A549 (cell line): Measurements from ENCODE around the gene PXYLP1.

ENCODE experiments used
- CHD2 ChIP-seq: fragments of 150-350 bp; IDR thresholded peaks from 2 replicates; pipeline ENCODE4 v1.6.1; 2014; ENCODE audit warnings: low read length; ENCODE audit not compliant: partially characterized antibody
- EHMT2 ChIP-seq: fragments of 200-600 bp; sonication (generic); IDR thresholded peaks from 2 replicates; pipeline ENCODE4 v1.6.1; 2016; ENCODE audit warnings: antibody characterized with exemption, low read depth, mild to moderate bottlenecking, moderate library complexity
- PHF8 ChIP-seq: fragments of 200-600 bp; sonication (generic); IDR thresholded peaks from 2 replicates; pipeline ENCODE4 v1.6.1; 2016; ENCODE audit warnings: low read depth, mild to moderate bottlenecking, antibody characterized with exemption, moderate library complexity, borderline replicate concordance
- POLR2A ChIP-seq: IDR thresholded peaks from 2 replicates; pipeline ENCODE4 v1.6.1; 2012; ENCODE audit warnings: mild to moderate bottlenecking, low read length
- TF ChIP-seq, protein P1 (sequence below): fragments of >200 bp; sonication (Bioruptor Twin); formaldehyde crosslinking; IDR thresholded peaks from 3 replicates; pipeline ENCODE4 v1.5.1; 2016

DNA sequence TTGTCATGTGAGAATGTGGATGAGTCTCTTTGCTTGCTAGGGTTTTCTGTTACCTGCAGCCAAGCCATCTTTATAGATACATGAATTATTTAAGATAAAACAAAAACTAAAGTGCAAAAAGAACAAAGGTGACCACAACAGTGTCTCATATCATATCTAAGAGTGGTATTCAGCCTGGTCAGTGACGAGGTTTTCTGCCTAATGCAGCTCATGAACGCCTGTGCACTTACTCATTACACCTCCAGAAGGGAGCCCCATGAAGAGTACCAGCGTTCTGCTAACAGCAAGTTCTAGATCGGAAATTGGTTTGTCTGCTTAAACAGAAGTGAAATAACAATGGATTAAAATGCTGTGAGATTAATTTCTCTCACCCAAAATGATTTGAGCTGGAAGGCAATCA, 19.2 kb downstream of the PXYLP1 start:
- TF ChIP-seq CHD2: no peak
- TF ChIP-seq, protein P1, sequence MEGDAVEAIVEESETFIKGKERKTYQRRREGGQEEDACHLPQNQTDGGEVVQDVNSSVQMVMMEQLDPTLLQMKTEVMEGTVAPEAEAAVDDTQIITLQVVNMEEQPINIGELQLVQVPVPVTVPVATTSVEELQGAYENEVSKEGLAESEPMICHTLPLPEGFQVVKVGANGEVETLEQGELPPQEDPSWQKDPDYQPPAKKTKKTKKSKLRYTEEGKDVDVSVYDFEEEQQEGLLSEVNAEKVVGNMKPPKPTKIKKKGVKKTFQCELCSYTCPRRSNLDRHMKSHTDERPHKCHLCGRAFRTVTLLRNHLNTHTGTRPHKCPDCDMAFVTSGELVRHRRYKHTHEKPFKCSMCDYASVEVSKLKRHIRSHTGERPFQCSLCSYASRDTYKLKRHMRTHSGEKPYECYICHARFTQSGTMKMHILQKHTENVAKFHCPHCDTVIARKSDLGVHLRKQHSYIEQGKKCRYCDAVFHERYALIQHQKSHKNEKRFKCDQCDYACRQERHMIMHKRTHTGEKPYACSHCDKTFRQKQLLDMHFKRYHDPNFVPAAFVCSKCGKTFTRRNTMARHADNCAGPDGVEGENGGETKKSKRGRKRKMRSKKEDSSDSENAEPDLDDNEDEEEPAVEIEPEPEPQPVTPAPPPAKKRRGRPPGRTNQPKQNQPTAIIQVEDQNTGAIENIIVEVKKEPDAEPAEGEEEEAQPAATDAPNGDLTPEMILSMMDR: no peak
- no peak for TF ChIP-seq PHF8
- no peak for TF ChIP-seq EHMT2
- TF ChIP-seq POLR2A: no peak
